Panc1 (cell line): ENCODE measurements around the gene LILRB3. TPM values are rescaled to one million over a fixed set of nuclear protein-coding genes. Genes with fewer than 3 reads are reported as not detected.

Experiments used
- ATAC-seq: fragments of 200-7000 bp; cut with Tn5 transposase; 2 replicates; pipeline ENCODE4 v1.9.1; 2020; ENCODE audit warnings: mild to moderate bottlenecking, moderate library complexity
- BruUV-seq: library from RNA; stranded (reverse); fragments of 400-500 nt; replicated peaks from 2 replicates; lab custom pipeline; 2021; lab: Mats Ljungman, UMichigan
- CTCF ChIA-PET: fragments of 300-600 bp; sonication (Branson Sonifier 250); formaldehyde crosslinking; loops from one replicate; lab custom pipeline; 2022; ENCODE audit warnings: antibody characterized with exemption; lab: Charles Lee
- POLR2A ChIA-PET: fragments of 300-600 bp; sonication (Branson Sonifier 250); formaldehyde crosslinking; loops from one replicate; lab custom pipeline; 2022; ENCODE audit warnings: antibody characterized with exemption; lab: Charles Lee
- DNase-seq: peaks from one replicate; pipeline ENCODE4 v3.0.0-alpha.2; 2010; ENCODE audit warnings: low read depth, low spot score
- H3K27ac ChIP-seq: 2 replicates; pipeline ENCODE4 v1.5.1; 2011; ENCODE audit warnings: mild to moderate bottlenecking, low read length, inconsistent platforms
- H3K27me3 ChIP-seq: fragments of 200-500 bp; sonication (Bioruptor generic); 2 replicates; pipeline ENCODE4 v1.6.0; 2014; ENCODE audit warnings: low read length, inconsistent platforms; ENCODE audit not compliant: control insufficient read depth, insufficient read depth
- H3K36me3 ChIP-seq: fragments of 200-500 bp; sonication (Bioruptor generic); 2 replicates; pipeline ENCODE4 v1.5.1; 2014; ENCODE audit warnings: inconsistent platforms, mild to moderate bottlenecking, low read length, moderate library complexity; ENCODE audit not compliant: control insufficient read depth, insufficient read depth
- H3K4me1 ChIP-seq: 2 replicates; pipeline ENCODE4 v1.5.1; 2011; ENCODE audit warnings: inconsistent platforms, mild to moderate bottlenecking, low read length, moderate library complexity; ENCODE audit not compliant: control insufficient read depth, insufficient read depth
- H3K4me3 ChIP-seq, 2 experiments: 2 replicates each; pipeline ENCODE4 v1.5.1; 2011 to 2012; ENCODE audit warnings: low read depth in 2 of 2, low read length in 2 of 2, mild to moderate bottlenecking in 2 of 2, inconsistent platforms in 1 of 2, moderate library complexity in 1 of 2
- H3K9me3 ChIP-seq: fragments of 200-500 bp; sonication (Bioruptor generic); 2 replicates; pipeline ENCODE4 v1.5.1; 2014; ENCODE audit warnings: low read depth, mild to moderate bottlenecking, inconsistent platforms, low read length, moderate library complexity; ENCODE audit not compliant: control insufficient read depth, insufficient read depth
- CTCF ChIP-seq: fragments of 450-650 bp; IDR thresholded peaks from 2 replicates; pipeline ENCODE4 v1.5.1; 2017; ENCODE audit warnings: mild to moderate bottlenecking
- POLR2AphosphoS5 ChIP-seq: IDR thresholded peaks from 2 replicates; pipeline ENCODE4 v1.6.1; 2012; ENCODE audit warnings: mild to moderate bottlenecking, low read depth, low read length, moderate library complexity
- REST ChIP-seq, 2 experiments: IDR thresholded peaks; 2 replicates each; pipeline ENCODE4 v1.6.1; 2011 to 2012; ENCODE audit warnings: low read depth in 2 of 2, control low read depth in 1 of 2, low read length in 1 of 2, mild to moderate bottlenecking in 1 of 2, moderate library complexity in 1 of 2; ENCODE audit not compliant: insufficient read depth in 1 of 2
- SIN3A ChIP-seq: IDR thresholded peaks from 2 replicates; pipeline ENCODE4 v1.6.1; 2012; ENCODE audit warnings: low read depth, mild to moderate bottlenecking, low read length, moderate library complexity, borderline replicate concordance; ENCODE audit not compliant: insufficient read depth
- TCF7L2 ChIP-seq: IDR thresholded peaks from 2 replicates; pipeline ENCODE4 v1.6.1; 2011; ENCODE audit warnings: mild to moderate bottlenecking, low read depth, low read length, inconsistent platforms
- in situ Hi-C: cut with HindIII; loops from 2 replicates; pipeline ENCODE4 v1.10.0; 2016; ENCODE audit warnings: low sequenced_read_pairs, low pct_unique_long_range_greater_than_20kb
- intact Hi-C: fragments of 100-400 bp; cut with micrococcal nuclease; formaldehyde crosslinking; loops from one replicate; pipeline ENCODE4 v1.10.0; 2022; ENCODE audit not compliant: unreplicated experiment
- total RNA-seq: library from RNA; stranded (reverse); gene quantifications from one replicate; pipeline ENCODE4 v1.2.1, GENCODE V29; 2021; ENCODE audit not compliant: unreplicated experiment

The LILRB3 gene
- total RNA-seq, 1 experiment from 2014 or later: 0.18 TPM

GRCh38 chr19:54253331-54254194 is 30.8 kb upstream of the LILRB3 start:
- Histone ChIP-seq H3K4me3 (no peak overlapping the region), H3K27ac (no peak overlapping the region), H3K36me3 (no peaks in the 10 kb centered on the region), H3K27me3 (peaks cover 7% of the 10 kb centered on the region), H3K4me1 (no peaks in the 10 kb centered on the region; the same call in 1 of the 2 replicates), H3K9me3 (no peaks in the 10 kb centered on the region)
- ATAC-seq (peak; percentile 36), DNase-seq (no peak)
- in situ Hi-C loops (no loop called here), intact Hi-C loops (no loop called here)
- no peak for TF ChIP-seq SIN3A
- TF ChIP-seq REST (IDR thresholded peaks at IDR 0.05; ENCODE audit: insufficient read depth in 1 of 2, low read depth in 2 of 2, low read length in 1 of 2): no peak
- TF ChIP-seq TCF7L2: no peak
- TF ChIP-seq CTCF: no peak
- no peak for TF ChIP-seq POLR2AphosphoS5
- no TSS peak for BruUV-seq
- ChIA-PET CTCF (no interaction called here), POLR2A (no interaction called here)

DNA sequence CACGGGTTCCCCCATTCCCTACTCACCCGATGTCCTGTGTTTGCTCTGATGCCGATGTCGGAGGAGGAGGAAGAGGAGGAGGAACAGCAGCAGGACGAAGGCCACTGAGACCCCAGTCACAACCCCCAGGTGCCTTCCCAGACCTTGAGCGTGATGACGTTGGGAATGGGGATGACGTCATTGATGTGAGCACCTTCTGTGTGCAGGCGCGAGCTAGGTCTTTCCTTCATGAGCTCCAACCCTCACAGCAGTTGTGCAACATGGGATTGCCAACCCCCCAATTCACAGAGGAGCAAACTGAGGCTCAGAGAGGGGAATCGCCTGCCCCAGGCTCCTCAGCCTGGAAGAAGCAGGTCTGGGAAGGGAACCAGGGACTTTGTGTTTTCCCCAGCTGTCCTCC is 30.0 kb upstream of the LILRB3 start:
- Histone ChIP-seq H3K27me3 (peaks cover 6% of the 10 kb centered on the region), H3K27ac (no peak overlapping the region), H3K4me1 (no peaks in the 10 kb centered on the region; the same call in 1 of the 2 replicates), H3K36me3 (no peaks in the 10 kb centered on the region), H3K9me3 (no peaks in the 10 kb centered on the region), H3K4me3 (no peak overlapping the region)
- CTCF ChIA-PET: no interaction called here
- BruUV-seq: no TSS peak
- TF ChIP-seq POLR2AphosphoS5: no peak
- DNase-seq (no peak), ATAC-seq (no peak)
- intact Hi-C loops (no loop called here), in situ Hi-C loops (no loop called here)
- POLR2A ChIA-PET: interaction anchor here (0.6 kb wide), 1 partner anchor 271 kb away, joined by 3 read pairs; no protein-coding TSS in a partner anchor

- ATAC-seq (no peak), DNase-seq (no peak)
- intact Hi-C loops: no loop called here
- H3K4me3 ChIP-seq: no peak overlapping the region
- POLR2A ChIA-PET: interaction anchor here (0.6 kb wide), 1 partner anchor 271 kb away, joined by 3 read pairs; no protein-coding TSS in a partner anchor
- H3K36me3 ChIP-seq: no peaks in the 10 kb centered on the region
- TF ChIP-seq SIN3A (no peak), REST (IDR thresholded peaks at IDR 0.05; ENCODE audit: insufficient read depth in 1 of 2, low read depth in 2 of 2, low read length in 1 of 2) (no peak), POLR2AphosphoS5 (no peak), CTCF (no peak), TCF7L2 (no peak)
- CTCF ChIA-PET: no interaction called here
- H3K27me3 ChIP-seq: peaks cover 3% of the 10 kb centered on the region
- in situ Hi-C loops: no loop called here
- BruUV-seq: no TSS peak
- no peaks in the 10 kb centered on the region; the same call in 1 of the 2 replicates for H3K4me1 ChIP-seq
- H3K27ac ChIP-seq: no peak overlapping the region
- H3K9me3 ChIP-seq: no peaks in the 10 kb centered on the region
These were observed 29.4 kb upstream of the LILRB3 start for GRCh38 chr19:54252243-54252642.
